ENCODE data around the gene KBTBD12.

KBTBD12 gene

GRCh38 chr3:127959873-127960272 lies 44.8 kb downstream of the KBTBD12 start:
- no peaks in the 10 kb centered on the region for H4K20me1 ChIP-seq (ENCODE audit: insufficient read depth, low read length)
- no peak for DNase-seq
- H3K27me3 ChIP-seq (replicated peaks; ENCODE audit: insufficient read depth, low read length) = no peaks in the 10 kb centered on the region
- no peaks in the 10 kb centered on the region for H3K9me2 ChIP-seq (replicated peaks; ENCODE audit: insufficient read depth, low read length)
- H3F3A ChIP-seq (ENCODE audit: insufficient read depth, low read length) = no peaks in the 10 kb centered on the region
- peaks cover 7% of the 10 kb centered on the region; the same call in 1 of the 2 replicates for H3K4me1 ChIP-seq (ENCODE audit: low read length)
- H2AFZ ChIP-seq (ENCODE audit: low read length) = no peak overlapping the region
- no peaks in the 10 kb centered on the region for H3K79me2 ChIP-seq (ENCODE audit: low read length)
- TF ChIP-seq EZH2 (optimal IDR thresholded peaks at IDR 0.05; ENCODE audit: low read depth, low read length) (no peak), CTCF (IDR thresholded peaks at IDR 0.05; ENCODE audit: low read length) (peak; percentile 15), EZH2phosphoT487 (IDR thresholded peaks at IDR 0.05; ENCODE audit: low read length) (no peak)
- no peak overlapping the region for H3K4me3 ChIP-seq (ENCODE audit: low read length)
- no peak overlapping the region for H3K4me2 ChIP-seq (ENCODE audit: low read depth, low read length)
- no peaks in the 10 kb centered on the region for H3K36me3 ChIP-seq (replicated peaks; ENCODE audit: insufficient read depth, low read length)
- H3K9ac ChIP-seq (ENCODE audit: low read length) = no peak overlapping the region
- no peaks in the 10 kb centered on the region for H3K9me3 ChIP-seq (replicated peaks; ENCODE audit: insufficient read depth, low read length)
- H3K27ac ChIP-seq (ENCODE audit: low read length) = no peak overlapping the region

- no peaks in the 10 kb centered on the region for H3K9me3 ChIP-seq (replicated peaks; ENCODE audit: insufficient read depth, low read length)
- H3K4me3 ChIP-seq (ENCODE audit: low read length) = no peak overlapping the region
- H3K9ac ChIP-seq (ENCODE audit: low read length) = no peak overlapping the region
- no peaks in the 10 kb centered on the region for H3K9me2 ChIP-seq (replicated peaks; ENCODE audit: insufficient read depth, low read length)
- no peaks in the 10 kb centered on the region for H3F3A ChIP-seq (ENCODE audit: insufficient read depth, low read length)
- no peak for TF ChIP-seq CTCF (IDR thresholded peaks at IDR 0.05; ENCODE audit: low read length)
- no peak for TF ChIP-seq EZH2phosphoT487 (IDR thresholded peaks at IDR 0.05; ENCODE audit: low read length)
- TF ChIP-seq EZH2 (optimal IDR thresholded peaks at IDR 0.05; ENCODE audit: low read depth, low read length) = no peak
- no peaks in the 10 kb centered on the region for H3K79me2 ChIP-seq (ENCODE audit: low read length)
- DNase-seq = no peak
- no peaks in the 10 kb centered on the region for H3K36me3 ChIP-seq (replicated peaks; ENCODE audit: insufficient read depth, low read length)
- H2AFZ ChIP-seq (ENCODE audit: low read length) = no peak overlapping the region
- no peak overlapping the region for H3K27ac ChIP-seq (ENCODE audit: low read length)
- no peaks in the 10 kb centered on the region for H3K27me3 ChIP-seq (replicated peaks; ENCODE audit: insufficient read depth, low read length)
- H4K20me1 ChIP-seq (ENCODE audit: insufficient read depth, low read length) = no peaks in the 10 kb centered on the region
- no peak overlapping the region for H3K4me2 ChIP-seq (ENCODE audit: low read depth, low read length)
- H3K4me1 ChIP-seq (ENCODE audit: low read length) = peaks cover 11% of the 10 kb centered on the region
Observed at GRCh38 chr3:127960421-127960965, 45.5 kb downstream of the KBTBD12 start.

GRCh38 chr3:127961124-127961523 lies 46.1 kb downstream of the KBTBD12 start:
- H3F3A ChIP-seq (ENCODE audit: insufficient read depth, low read length) = no peaks in the 10 kb centered on the region
- no peak overlapping the region for H3K9ac ChIP-seq (ENCODE audit: low read length)
- no peak for TF ChIP-seq EZH2 (optimal IDR thresholded peaks at IDR 0.05; ENCODE audit: low read depth, low read length)
- TF ChIP-seq CTCF (IDR thresholded peaks at IDR 0.05; ENCODE audit: low read length) = no peak
- TF ChIP-seq EZH2phosphoT487 (IDR thresholded peaks at IDR 0.05; ENCODE audit: low read length) = no peak
- no peaks in the 10 kb centered on the region for H3K36me3 ChIP-seq (replicated peaks; ENCODE audit: insufficient read depth, low read length)
- no peaks in the 10 kb centered on the region for H4K20me1 ChIP-seq (ENCODE audit: insufficient read depth, low read length)
- H3K9me3 ChIP-seq (replicated peaks; ENCODE audit: insufficient read depth, low read length) = no peaks in the 10 kb centered on the region
- no peak overlapping the region for H3K4me3 ChIP-seq (ENCODE audit: low read length)
- no peak overlapping the region for H2AFZ ChIP-seq (ENCODE audit: low read length)
- H3K4me2 ChIP-seq (ENCODE audit: low read depth, low read length) = no peak overlapping the region
- no peak for DNase-seq
- no peak overlapping the region for H3K27ac ChIP-seq (ENCODE audit: low read length)
- H3K9me2 ChIP-seq (replicated peaks; ENCODE audit: insufficient read depth, low read length) = no peaks in the 10 kb centered on the region
- H3K79me2 ChIP-seq (ENCODE audit: low read length) = no peaks in the 10 kb centered on the region
- H3K4me1 ChIP-seq (ENCODE audit: low read length) = peaks cover 17% of the 10 kb centered on the region
- H3K27me3 ChIP-seq (replicated peaks; ENCODE audit: insufficient read depth, low read length) = no peaks in the 10 kb centered on the region
